ENCODE measurements around the gene HOXB8.

HOXB8 gene

GRCh38 chr17:48624544-48625494 lies 9.7 kb upstream of the HOXB8 start:
- Histone ChIP-seq H3K4me3 (peak overlapping the region; percentile 31), H3K4me1 (peaks cover 11% of the 10 kb centered on the region; the same call in 1 of the 2 replicates), H4K20me1 (peaks cover 99% of the 10 kb centered on the region), H3K27ac (no peak overlapping the region), H3K4me2 (peak overlapping the region; percentile 46), H3K27me3 (peaks cover 100% of the 10 kb centered on the region), H3K9ac (no peak overlapping the region), H3K36me3 (no peaks in the 10 kb centered on the region), H3K9me3 (no peaks in the 10 kb centered on the region)
- TF ChIP-seq Cebpa-rat (IDR thresholded peaks at IDR 0.05): no peak

- H3K9me3 ChIP-seq: no peaks in the 10 kb centered on the region
- no peak for TF ChIP-seq Cebpa-rat (IDR thresholded peaks at IDR 0.05)
- no peak overlapping the region for H3K4me2 ChIP-seq
- H3K4me3 ChIP-seq: no peak overlapping the region
- H3K9ac ChIP-seq: no peak overlapping the region
- H3K4me1 ChIP-seq: peaks cover 11% of the 10 kb centered on the region; the same call in 1 of the 2 replicates
- H3K27ac ChIP-seq: no peak overlapping the region
- peaks cover 100% of the 10 kb centered on the region for H3K27me3 ChIP-seq
- no peaks in the 10 kb centered on the region for H3K36me3 ChIP-seq
- peaks cover 99% of the 10 kb centered on the region for H4K20me1 ChIP-seq
Observed at GRCh38 chr17:48624118-48624517, 9.0 kb upstream of the HOXB8 start.

- peaks cover 11% of the 10 kb centered on the region; the same call in 1 of the 2 replicates for H3K4me1 ChIP-seq
- H3K9me3 ChIP-seq: no peaks in the 10 kb centered on the region
- no peak overlapping the region for H3K27ac ChIP-seq
- H3K27me3 ChIP-seq: peaks cover 100% of the 10 kb centered on the region
- H3K4me3 ChIP-seq: no peak overlapping the region
- H3K9ac ChIP-seq: no peak overlapping the region
- no peak for TF ChIP-seq Cebpa-rat (IDR thresholded peaks at IDR 0.05)
- no peak overlapping the region for H3K4me2 ChIP-seq
- peaks cover 99% of the 10 kb centered on the region for H4K20me1 ChIP-seq
- H3K36me3 ChIP-seq: no peaks in the 10 kb centered on the region
Observed at GRCh38 chr17:48623583-48623982, 8.5 kb upstream of the HOXB8 start.

GRCh38 chr17:48622857-48623256 lies 7.8 kb upstream of the HOXB8 start:
- no peak overlapping the region for H3K4me3 ChIP-seq
- H3K4me1 ChIP-seq: peaks cover 11% of the 10 kb centered on the region; the same call in 1 of the 2 replicates

GRCh38 chr17:48621410-48622392 lies 6.6 kb upstream of the HOXB8 start:
- Histone ChIP-seq H3K4me3 (no peak overlapping the region), H4K20me1 (peaks cover 97% of the 10 kb centered on the region), H3K9me3 (no peaks in the 10 kb centered on the region), H3K4me1 (peaks cover 11% of the 10 kb centered on the region; the same call in 1 of the 2 replicates), H3K27me3 (peaks cover 100% of the 10 kb centered on the region), H3K27ac (no peak overlapping the region), H3K36me3 (no peaks in the 10 kb centered on the region), H3K4me2 (no peak overlapping the region), H3K9ac (no peak overlapping the region)
- no peak for TF ChIP-seq Cebpa-rat (IDR thresholded peaks at IDR 0.05)

More at GRCh38 chr17:48622857-48623256, 7.8 kb upstream of the HOXB8 start:
- H3K27me3 ChIP-seq: peaks cover 100% of the 10 kb centered on the region
- no peak overlapping the region for H3K27ac ChIP-seq
- H3K9me3 ChIP-seq: no peaks in the 10 kb centered on the region
- no peak overlapping the region for H3K4me2 ChIP-seq
- H3K9ac ChIP-seq: no peak overlapping the region
- no peak for TF ChIP-seq Cebpa-rat (IDR thresholded peaks at IDR 0.05)
- peaks cover 97% of the 10 kb centered on the region for H4K20me1 ChIP-seq
- no peaks in the 10 kb centered on the region for H3K36me3 ChIP-seq

GRCh38 chr17:48620461-48621139 lies 5.5 kb upstream of the HOXB8 start:
- TF ChIP-seq Cebpa-rat (IDR thresholded peaks at IDR 0.05): no peak
- Histone ChIP-seq H3K27me3 (peaks cover 100% of the 10 kb centered on the region), H3K4me3 (no peak overlapping the region), H3K27ac (no peak overlapping the region), H3K36me3 (no peaks in the 10 kb centered on the region), H3K9me3 (no peaks in the 10 kb centered on the region), H3K4me2 (no peak overlapping the region), H3K9ac (no peak overlapping the region), H3K4me1 (0 out of 2 replicates have a peak, but pooled peaks cover 8% of the 10 kb centered on the region), H4K20me1 (peaks cover 98% of the 10 kb centered on the region)

- no peak overlapping the region for H3K4me2 ChIP-seq
Observed at GRCh38 chr17:48619826-48620449, 4.8 kb upstream of the HOXB8 start.

GRCh38 chr17:48618256-48618896 lies 3.3 kb upstream of the HOXB8 start:
- no peaks in the 10 kb centered on the region for H3K9me3 ChIP-seq
- H4K20me1 ChIP-seq: peaks cover 96% of the 10 kb centered on the region
- H3K4me3 ChIP-seq: no peak overlapping the region
- no peak overlapping the region for H3K27ac ChIP-seq
- no peak overlapping the region for H3K9ac ChIP-seq
- no peaks in the 10 kb centered on the region for H3K4me1 ChIP-seq
- no peaks in the 10 kb centered on the region for H3K36me3 ChIP-seq
- H3K27me3 ChIP-seq: peaks cover 100% of the 10 kb centered on the region
- no peak overlapping the region for H3K4me2 ChIP-seq
- TF ChIP-seq Cebpa-rat (IDR thresholded peaks at IDR 0.05): no peak

More at GRCh38 chr17:48619826-48620449, 4.8 kb upstream of the HOXB8 start:
- Histone ChIP-seq H3K9ac (no peak overlapping the region), H4K20me1 (peaks cover 98% of the 10 kb centered on the region), H3K4me1 (0 out of 2 replicates have a peak, but pooled peaks cover 3% of the 10 kb centered on the region), H3K27me3 (peaks cover 100% of the 10 kb centered on the region), H3K4me3 (no peak overlapping the region), H3K9me3 (no peaks in the 10 kb centered on the region), H3K36me3 (no peaks in the 10 kb centered on the region), H3K27ac (no peak overlapping the region)
- TF ChIP-seq Cebpa-rat (IDR thresholded peaks at IDR 0.05): no peak

Data from BLaER1 (cell line).